Measurements from ENCODE around the gene TAS1R2.
A peak's percentile ranks its signal among the peaks of the same experiment; 100 is the strongest.

TAS1R2 gene

DNA sequence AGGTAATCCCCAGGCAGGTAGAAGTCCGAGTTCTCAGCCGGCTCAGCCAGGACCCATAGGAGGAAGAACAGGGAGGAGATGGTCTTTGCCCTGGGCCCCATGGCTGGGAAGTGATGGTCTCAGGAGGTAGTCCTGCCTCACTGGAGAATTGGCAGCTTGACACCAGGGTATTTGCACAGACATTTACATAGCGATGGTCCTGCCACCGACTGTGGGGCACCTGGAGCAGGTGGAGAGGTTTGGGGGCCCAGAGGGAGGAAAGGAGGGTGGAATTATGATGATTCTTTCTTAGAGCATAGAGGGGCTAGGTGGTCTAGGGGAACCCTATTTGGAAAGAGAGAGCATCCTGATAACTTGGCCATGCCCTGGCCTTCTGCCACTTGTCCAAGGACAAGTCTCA is at the start of gene TAS1R2:
Gene TAS1R2 (minus strand): TSS at position 101 of the 400 bp plus-strand sequence. CDS start 0 bp downstream, at position 101.
- TF ChIP-seq, protein P1, sequence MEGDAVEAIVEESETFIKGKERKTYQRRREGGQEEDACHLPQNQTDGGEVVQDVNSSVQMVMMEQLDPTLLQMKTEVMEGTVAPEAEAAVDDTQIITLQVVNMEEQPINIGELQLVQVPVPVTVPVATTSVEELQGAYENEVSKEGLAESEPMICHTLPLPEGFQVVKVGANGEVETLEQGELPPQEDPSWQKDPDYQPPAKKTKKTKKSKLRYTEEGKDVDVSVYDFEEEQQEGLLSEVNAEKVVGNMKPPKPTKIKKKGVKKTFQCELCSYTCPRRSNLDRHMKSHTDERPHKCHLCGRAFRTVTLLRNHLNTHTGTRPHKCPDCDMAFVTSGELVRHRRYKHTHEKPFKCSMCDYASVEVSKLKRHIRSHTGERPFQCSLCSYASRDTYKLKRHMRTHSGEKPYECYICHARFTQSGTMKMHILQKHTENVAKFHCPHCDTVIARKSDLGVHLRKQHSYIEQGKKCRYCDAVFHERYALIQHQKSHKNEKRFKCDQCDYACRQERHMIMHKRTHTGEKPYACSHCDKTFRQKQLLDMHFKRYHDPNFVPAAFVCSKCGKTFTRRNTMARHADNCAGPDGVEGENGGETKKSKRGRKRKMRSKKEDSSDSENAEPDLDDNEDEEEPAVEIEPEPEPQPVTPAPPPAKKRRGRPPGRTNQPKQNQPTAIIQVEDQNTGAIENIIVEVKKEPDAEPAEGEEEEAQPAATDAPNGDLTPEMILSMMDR (IDR thresholded peaks at IDR 0.05; ENCODE audit: low read depth, low read length, missing control alignments) = no peak
- H3K4me3 ChIP-seq (ENCODE audit: low read depth, low read length) = no peak within 1 kb of the TSS
- no peak for DNase-seq (ENCODE audit: low read depth)
- in situ Hi-C loops (cut with HindIII; ENCODE audit: low sequenced_read_pairs) = no loop called here

DNA sequence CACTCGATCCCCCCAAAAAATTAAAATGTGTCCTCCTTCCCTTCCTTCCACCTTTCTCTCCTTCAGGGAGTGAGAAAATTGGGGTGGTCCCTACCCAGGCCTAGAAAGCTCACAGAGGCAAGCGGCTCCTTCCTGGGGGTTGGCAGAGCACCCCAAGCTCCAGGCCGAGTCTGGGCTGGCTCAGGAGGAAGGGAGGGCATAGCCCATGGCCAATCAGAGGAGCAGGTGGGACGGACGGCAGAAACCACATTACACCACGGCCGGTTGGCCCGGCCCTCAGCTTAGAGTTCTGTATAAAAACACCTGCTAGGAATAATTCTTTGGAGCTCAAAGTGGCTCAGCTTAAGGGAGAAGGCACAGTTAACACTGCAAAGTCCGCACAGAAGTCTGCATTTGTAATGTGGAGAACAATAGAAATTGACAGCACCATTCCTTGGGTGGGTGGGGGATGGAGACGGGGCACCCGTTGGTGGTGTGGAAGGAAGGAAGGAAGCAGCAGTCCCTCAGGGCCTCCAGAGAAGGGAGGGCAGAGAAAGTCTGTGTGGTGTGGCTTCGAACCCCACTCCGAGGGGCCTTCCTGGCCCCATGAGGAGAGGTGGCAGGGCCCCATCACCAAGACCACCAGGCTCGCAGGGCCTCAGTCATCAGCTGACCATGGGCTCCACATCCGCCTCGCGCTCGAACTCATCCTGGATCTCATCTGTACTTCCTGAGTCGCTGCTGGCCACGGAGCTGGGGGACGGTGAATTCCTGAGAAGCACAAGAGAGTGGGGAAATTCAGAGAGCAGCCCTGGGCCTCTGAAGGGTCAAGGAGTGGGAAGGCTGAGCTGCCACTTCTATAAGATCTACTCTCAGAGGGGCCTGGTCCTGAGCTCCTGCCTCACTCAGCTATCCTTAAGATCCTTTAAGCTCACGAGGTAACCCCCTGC is 48.7 kb upstream of the TAS1R2 start:
- TF ChIP-seq, protein P1 (IDR thresholded peaks at IDR 0.05; ENCODE audit: low read depth, low read length, missing control alignments) = no peak
- no peak for DNase-seq (ENCODE audit: low read depth)
- H3K4me3 ChIP-seq (ENCODE audit: low read depth, low read length) = no peak overlapping the region
- in situ Hi-C loops (cut with HindIII; ENCODE audit: low sequenced_read_pairs) = loop anchor here (10.0 kb wide), 1 partner anchor 187 kb away; no protein-coding TSS in a partner anchor

DNA sequence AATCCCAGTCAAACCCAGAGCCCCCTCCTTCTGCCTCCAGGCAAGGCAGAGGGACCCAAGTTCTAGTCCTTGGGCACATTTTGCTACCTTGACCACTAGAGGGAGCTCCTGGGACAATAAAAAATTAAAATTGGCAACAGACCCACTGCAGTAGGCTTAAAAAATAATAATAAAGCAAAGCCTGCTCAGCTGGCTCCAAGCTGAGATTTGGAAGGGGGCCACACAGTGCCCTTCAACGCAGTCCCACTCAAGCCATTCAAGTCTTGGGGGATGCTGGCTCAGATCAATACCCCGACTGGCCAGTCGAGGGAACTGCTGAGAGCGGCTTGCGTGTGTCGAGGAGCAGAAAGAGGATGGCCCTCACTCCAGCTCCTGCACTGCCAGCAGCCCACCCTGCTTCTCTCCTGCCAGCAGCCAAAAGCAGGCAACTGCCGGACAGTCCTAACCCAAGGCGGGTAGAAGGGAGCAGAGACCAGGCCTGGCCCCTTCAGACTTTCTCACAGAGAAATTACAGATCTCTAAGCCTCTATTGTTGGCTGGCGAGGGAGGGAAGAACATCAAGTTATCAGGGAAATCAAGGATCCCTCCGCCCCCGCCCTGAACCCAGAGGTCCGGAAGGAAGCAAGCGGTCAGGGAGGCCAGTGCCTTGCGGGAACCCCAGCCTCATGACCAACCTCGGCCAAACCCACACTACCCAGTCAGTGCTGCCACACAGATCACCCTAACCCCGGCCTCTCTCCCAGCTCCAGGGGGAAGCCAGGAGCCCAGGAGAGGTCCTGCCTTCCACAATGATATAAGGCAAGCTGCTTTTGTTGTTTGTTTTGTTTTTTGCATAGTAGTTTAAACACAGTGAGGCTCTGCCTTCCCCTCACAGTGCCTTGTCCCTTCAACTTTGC is 47.8 kb upstream of the TAS1R2 start:
- TF ChIP-seq, protein P1 (IDR thresholded peaks at IDR 0.05; ENCODE audit: low read depth, low read length, missing control alignments) = peak; percentile 78
- no peak overlapping the region for H3K4me3 ChIP-seq (ENCODE audit: low read depth, low read length)
- in situ Hi-C loops (cut with HindIII; ENCODE audit: low sequenced_read_pairs) = loop anchor here (10.0 kb wide), 1 partner anchor 188 kb away; no protein-coding TSS in a partner anchor
- peak; percentile 50 for DNase-seq (ENCODE audit: low read depth)

DNA sequence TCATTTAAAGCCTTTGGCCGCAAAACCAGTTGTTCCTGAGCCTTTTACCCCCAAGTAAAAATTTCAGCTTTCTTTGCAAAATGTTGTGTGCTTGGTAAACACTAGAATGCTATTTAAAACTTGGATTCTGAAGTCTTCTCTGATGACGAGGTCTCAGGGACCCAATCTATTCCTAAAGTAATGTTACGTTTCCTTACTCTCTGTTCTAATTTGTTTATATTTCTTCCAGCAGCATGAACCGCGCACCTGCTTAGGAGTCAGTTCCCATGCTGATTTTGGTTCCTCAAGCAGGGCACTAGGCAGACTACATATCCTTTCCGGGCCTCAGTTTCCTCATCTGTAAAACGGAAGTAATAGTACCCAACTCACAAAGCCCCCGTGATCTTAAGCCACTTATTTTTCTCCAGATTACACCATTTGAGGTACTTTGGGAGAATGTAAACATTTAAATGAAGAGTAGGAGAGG is 43.9 kb upstream of the TAS1R2 start:
- TF ChIP-seq, protein P1 (IDR thresholded peaks at IDR 0.05; ENCODE audit: low read depth, low read length, missing control alignments) = no peak
- in situ Hi-C loops (cut with HindIII; ENCODE audit: low sequenced_read_pairs) = loop anchor here (10.0 kb wide), 1 partner anchor 191 kb away; no protein-coding TSS in a partner anchor
- peak overlapping the region; percentile 71 for H3K4me3 ChIP-seq (ENCODE audit: low read depth, low read length)
- DNase-seq (ENCODE audit: low read depth) = no peak

DNA sequence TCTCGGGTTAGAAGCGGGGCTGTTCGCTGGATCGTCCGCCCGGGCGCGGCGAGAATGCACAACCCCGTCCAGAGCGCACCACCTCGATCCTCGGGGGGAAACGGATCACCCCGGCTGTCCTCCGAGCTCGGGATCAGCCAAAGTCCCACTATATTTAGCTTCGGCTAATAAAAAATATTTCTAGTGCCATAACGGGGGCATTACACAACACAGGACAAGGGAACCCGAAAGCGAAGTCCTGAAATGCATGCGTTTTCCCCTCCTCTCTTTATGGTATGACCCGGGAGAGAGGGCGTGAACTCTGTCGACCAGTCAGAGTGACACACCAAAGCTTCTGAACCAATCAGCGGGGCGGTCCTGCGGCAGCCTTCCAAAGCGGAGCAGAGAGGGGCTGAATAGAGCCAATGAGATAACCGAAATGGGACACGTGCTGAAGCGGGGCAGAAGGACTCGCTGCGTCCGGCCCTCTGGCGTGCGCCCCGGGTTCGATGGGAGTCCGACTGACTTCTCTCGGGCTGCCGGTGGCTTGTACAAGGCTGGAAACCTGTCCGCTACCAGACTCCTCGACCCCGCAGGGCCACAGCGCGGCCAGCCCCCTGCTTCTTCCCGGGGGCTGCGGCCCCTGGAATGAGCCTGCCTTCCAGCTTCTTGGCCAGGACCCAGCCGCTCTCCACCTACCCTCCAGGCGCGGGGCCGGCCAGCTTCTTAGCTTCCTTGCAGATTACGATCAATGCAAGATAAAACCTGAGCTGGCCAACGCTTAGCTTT is 43.2 kb upstream of the TAS1R2 start, which contains the start of gene ALDH4A1:
Gene ALDH4A1 (minus strand): TSS at position 33 of the 768 bp plus-strand sequence. CDS start 32 bp downstream, at position 1.
- DNase-seq (ENCODE audit: low read depth) = peak; percentile 97
- peak within 1 kb of the TSS; percentile 71 for H3K4me3 ChIP-seq (ENCODE audit: low read depth, low read length)
- in situ Hi-C loops (cut with HindIII; ENCODE audit: low sequenced_read_pairs) = loop anchor here (10.0 kb wide), 1 partner anchor 192 kb away; no protein-coding TSS in a partner anchor
- TF ChIP-seq, protein P1 (IDR thresholded peaks at IDR 0.05; ENCODE audit: low read depth, low read length, missing control alignments) = no peak

Data from astrocyte of the cerebellum (primary cell).